ENCODE results near the gene SEPTIN7.

The SEPTIN7 gene

GRCh38 chr7:35760143-35760745, 40.6 kb upstream of the SEPTIN7 start:
- TF ChIP-seq CTCF (IDR thresholded peaks at IDR 0.05): no peak

GRCh38 chr7:35761871-35762677, 38.8 kb upstream of the SEPTIN7 start:
- no peak for TF ChIP-seq CTCF (IDR thresholded peaks at IDR 0.05)

GRCh38 chr7:35762781-35763180, 38.1 kb upstream of the SEPTIN7 start:
- TF ChIP-seq CTCF (IDR thresholded peaks at IDR 0.05): no peak

GRCh38 chr7:35768346-35768745, 32.5 kb upstream of the SEPTIN7 start:
- no peak for TF ChIP-seq CTCF (IDR thresholded peaks at IDR 0.05)

GRCh38 chr7:35771776-35772175, 29.1 kb upstream of the SEPTIN7 start:
- TF ChIP-seq CTCF (IDR thresholded peaks at IDR 0.05): no peak

- TF ChIP-seq CTCF (IDR thresholded peaks at IDR 0.05): no peak
These were observed 26.9 kb upstream of the SEPTIN7 start for GRCh38 chr7:35773994-35774393.

- no peak for TF ChIP-seq CTCF (IDR thresholded peaks at IDR 0.05)
These were observed 24.2 kb upstream of the SEPTIN7 start for GRCh38 chr7:35776686-35777085.
